Measurements from ENCODE around the gene RIBC1.

The RIBC1 gene

GRCh38 chrX:53438174-53438831, 15.6 kb downstream of the RIBC1 start:
- no peak overlapping the region for H3K27ac ChIP-seq
- TF ChIP-seq, protein P1, sequence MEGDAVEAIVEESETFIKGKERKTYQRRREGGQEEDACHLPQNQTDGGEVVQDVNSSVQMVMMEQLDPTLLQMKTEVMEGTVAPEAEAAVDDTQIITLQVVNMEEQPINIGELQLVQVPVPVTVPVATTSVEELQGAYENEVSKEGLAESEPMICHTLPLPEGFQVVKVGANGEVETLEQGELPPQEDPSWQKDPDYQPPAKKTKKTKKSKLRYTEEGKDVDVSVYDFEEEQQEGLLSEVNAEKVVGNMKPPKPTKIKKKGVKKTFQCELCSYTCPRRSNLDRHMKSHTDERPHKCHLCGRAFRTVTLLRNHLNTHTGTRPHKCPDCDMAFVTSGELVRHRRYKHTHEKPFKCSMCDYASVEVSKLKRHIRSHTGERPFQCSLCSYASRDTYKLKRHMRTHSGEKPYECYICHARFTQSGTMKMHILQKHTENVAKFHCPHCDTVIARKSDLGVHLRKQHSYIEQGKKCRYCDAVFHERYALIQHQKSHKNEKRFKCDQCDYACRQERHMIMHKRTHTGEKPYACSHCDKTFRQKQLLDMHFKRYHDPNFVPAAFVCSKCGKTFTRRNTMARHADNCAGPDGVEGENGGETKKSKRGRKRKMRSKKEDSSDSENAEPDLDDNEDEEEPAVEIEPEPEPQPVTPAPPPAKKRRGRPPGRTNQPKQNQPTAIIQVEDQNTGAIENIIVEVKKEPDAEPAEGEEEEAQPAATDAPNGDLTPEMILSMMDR (conservative IDR thresholded peaks at IDR 0.05) = no peak

GRCh38 chrX:53438832-53439230, 16.2 kb downstream of the RIBC1 start:
- H3K27ac ChIP-seq = no peak overlapping the region
- TF ChIP-seq, protein P1 (conservative IDR thresholded peaks at IDR 0.05) = no peak

DNA sequence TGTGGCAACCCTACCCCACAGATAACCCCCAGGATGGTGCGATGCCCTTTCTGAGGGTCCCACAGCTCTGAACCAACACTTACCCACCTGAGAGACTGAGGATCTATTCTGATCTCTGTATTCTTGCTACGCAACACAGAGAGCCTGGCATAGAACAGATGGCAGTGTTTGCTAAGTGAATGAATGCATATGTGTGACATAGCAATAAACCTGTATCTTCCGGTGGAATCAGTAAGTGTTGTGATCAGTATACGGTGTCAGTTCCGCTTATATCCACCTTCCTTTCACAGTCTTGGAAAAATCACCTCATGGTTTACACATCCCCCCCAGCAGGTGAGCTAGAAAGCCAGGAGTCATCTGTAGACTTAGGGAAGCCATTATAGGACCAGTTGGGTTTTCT, 17.4 kb downstream of the RIBC1 start:
- H3K27ac ChIP-seq = no peak overlapping the region
- TF ChIP-seq, protein P1 (conservative IDR thresholded peaks at IDR 0.05) = no peak

DNA sequence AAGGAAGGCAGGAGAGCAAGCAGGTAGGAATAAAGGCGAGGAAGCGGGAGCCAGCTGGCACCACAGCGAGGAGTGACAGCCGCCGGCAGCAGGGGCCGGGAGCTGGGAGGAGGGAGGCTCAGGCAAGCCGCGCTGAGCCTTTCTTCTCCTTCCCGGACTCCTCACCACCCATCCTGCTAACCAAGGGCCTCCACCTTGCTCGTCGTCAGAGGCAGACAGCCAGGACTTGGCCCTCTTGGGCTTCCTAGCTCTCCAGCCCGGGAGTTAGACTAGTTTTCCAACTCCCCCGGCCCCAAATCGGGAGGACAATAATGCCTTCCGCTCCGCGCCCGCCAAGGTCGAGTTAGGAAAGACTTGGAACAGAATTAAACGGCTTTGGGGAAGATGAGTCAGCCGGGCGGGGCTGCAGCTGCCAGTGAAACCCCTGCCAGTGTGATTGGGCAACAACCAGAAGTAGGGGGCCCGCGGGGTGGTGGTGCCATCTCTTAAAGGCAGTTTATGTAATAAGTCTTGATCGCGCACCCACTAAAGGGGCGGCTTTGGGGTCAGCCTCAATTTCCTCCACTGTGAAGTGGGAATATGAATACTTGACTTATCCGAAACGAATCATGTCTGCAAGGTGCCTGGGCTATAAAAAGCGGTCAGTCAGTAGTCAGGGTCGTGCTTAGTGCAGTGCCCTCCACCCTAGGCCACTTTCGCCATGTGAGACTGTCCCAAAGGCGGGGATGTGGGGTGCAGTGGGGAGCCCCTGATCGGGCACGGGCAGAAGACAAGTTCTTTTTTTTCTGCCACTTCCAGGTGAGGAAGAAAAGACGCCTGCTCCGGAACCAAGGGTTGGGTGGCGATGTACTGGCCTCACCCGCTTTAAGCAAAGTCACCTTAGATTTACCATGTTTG, 18.2 kb downstream of the RIBC1 start:
- H3K27ac ChIP-seq = no peak overlapping the region; the same call in 1 of the 2 replicates

GRCh38 chrX:53441531-53442321, 19.1 kb downstream of the RIBC1 start:
- TF ChIP-seq, protein P1 (conservative IDR thresholded peaks at IDR 0.05) = no peak
- no peak overlapping the region for H3K27ac ChIP-seq

More for the DNA sequence above, 18.2 kb downstream of the RIBC1 start:
- TF ChIP-seq, protein P1 (conservative IDR thresholded peaks at IDR 0.05) = no peak

DNA sequence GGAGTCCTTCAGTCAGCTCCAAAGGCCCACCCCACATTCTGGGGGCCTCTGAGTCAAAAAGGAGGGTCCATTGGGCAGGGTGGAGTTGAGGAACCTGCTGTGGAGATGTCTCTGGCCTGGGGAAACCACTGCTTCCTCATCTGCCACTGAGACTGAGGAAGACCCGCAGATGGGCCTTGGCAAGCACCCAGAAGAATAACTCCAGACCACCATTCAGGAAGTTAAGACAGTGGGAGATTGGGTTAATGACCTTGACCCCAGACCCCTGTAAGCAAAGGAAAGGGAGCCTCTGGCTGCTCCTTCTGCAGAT, 19.6 kb downstream of the RIBC1 start:
- TF ChIP-seq, protein P1 (conservative IDR thresholded peaks at IDR 0.05) = no peak
- H3K27ac ChIP-seq = no peak overlapping the region

- H3K27ac ChIP-seq = no peak overlapping the region
- TF ChIP-seq, protein P1 (conservative IDR thresholded peaks at IDR 0.05) = peak; percentile 53; the same call in 1 of the 2 replicates
Observed at GRCh38 chrX:53445977-53446376, 23.3 kb downstream of the RIBC1 start.
